GM23338 (cell line): ENCODE data around the gene CAMK1.
A peak's percentile ranks its signal among the peaks of the same experiment; 100 is the strongest.

Experiments used
- CTCF ChIP-seq, 2 experiments: fragments of 200-600 bp in 1 of 2; sonication (generic) in 1 of 2; conservative IDR thresholded peaks; 2 replicates each; pipeline versions ENCODE4 v1.5.1 to v1.6.1; 2016 to 2017; ENCODE audit warnings: antibody characterized with exemption in 2 of 2, low read depth in 2 of 2, mild to moderate bottlenecking in 2 of 2, moderate library complexity in 1 of 2
- EZH2 ChIP-seq: fragments of 200-600 bp; sonication (generic); IDR thresholded peaks from one replicate; pipeline ENCODE4 v1.8.0; 2017; ENCODE audit warnings: antibody characterized with exemption, mild to moderate bottlenecking, low read depth; ENCODE audit not compliant: unreplicated experiment
- EZH2phosphoT487 ChIP-seq: fragments of 200-600 bp; sonication (generic); IDR thresholded peaks from one replicate; pipeline ENCODE4 v1.8.1; 2018; ENCODE audit warnings: antibody characterized with exemption; ENCODE audit not compliant: unreplicated experiment
- POLR2AphosphoS5 ChIP-seq: IDR thresholded peaks from 2 replicates; pipeline ENCODE4 v1.6.1; 2016; ENCODE audit warnings: antibody characterized with exemption, low read depth
- REST ChIP-seq: IDR thresholded peaks from one replicate; pipeline ENCODE4 v1.6.1; 2018; ENCODE audit warnings: antibody characterized with exemption; ENCODE audit not compliant: unreplicated experiment

DNA sequence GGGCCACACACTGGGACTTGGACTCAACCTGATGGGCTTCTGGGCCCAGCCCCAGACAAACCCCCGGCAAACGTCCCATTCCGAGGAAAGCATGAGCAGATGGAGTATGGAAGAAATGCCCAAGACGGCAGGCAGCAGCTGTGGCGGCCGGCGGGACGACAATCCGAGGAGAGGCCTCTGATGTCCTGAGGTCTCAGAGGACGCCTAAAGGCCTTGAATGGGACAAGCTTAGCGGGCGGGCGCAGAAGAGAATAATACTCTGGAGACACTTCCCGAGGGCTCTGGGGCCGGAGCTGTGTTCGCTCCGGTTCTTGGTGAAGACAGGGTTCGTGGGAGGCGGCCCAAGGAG, 20.5 kb downstream of the CAMK1 start:
- TF ChIP-seq CTCF (conservative IDR thresholded peaks at IDR 0.05; ENCODE audit: low read depth in 2 of 2) (0 out of 4 replicates have a peak, but pooled peaks of 1 of the 2 experiments have one; percentile 5), REST (no peak), EZH2phosphoT487 (no peak), EZH2 (no peak), POLR2AphosphoS5 (no peak)
